Measurements from ENCODE around the gene FARS2. TPM values are rescaled to one million over a fixed set of nuclear protein-coding genes. Genes with fewer than 3 reads are reported as not detected.

The FARS2 gene
- total RNA-seq, 1 experiment from 2014 or later: 13.8 TPM

- Histone ChIP-seq H3K79me2 (ENCODE audit: insufficient read depth, low read length) (no peaks in the 10 kb centered on the region), H4K20me1 (ENCODE audit: insufficient read depth) (no peaks in the 10 kb centered on the region), H3K27me3 (ENCODE audit: insufficient read depth, low read length) (no peaks in the 10 kb centered on the region), H3K4me1 (ENCODE audit: control insufficient read depth in 1 of 2, insufficient read depth in 2 of 2, low read length in 2 of 2) (no peaks in the 10 kb centered on the region), H3K9me2 (ENCODE audit: insufficient read depth) (no peaks in the 10 kb centered on the region), H3K9ac (ENCODE audit: low read length) (no peak overlapping the region), H3K4me2 (ENCODE audit: low read length) (no peak overlapping the region), H3K4me3 (replicated peaks in 1 of 2; ENCODE audit: low read depth in 1 of 2, low read length in 2 of 2) (no peak overlapping the region), H3K36me3 (ENCODE audit: control insufficient read depth in 1 of 2, insufficient read depth in 2 of 2, low read length in 2 of 2) (no peaks in the 10 kb centered on the region), H3K9me3 (ENCODE audit: control insufficient read depth in 1 of 2, insufficient read depth in 1 of 2, low read depth in 1 of 2, low read length in 2 of 2) (no peaks in the 10 kb centered on the region), H2AFZ (ENCODE audit: low read depth, low read length, poor library complexity, severe bottlenecking) (no peak overlapping the region), H3K27ac (ENCODE audit: low read depth, low read length) (no peak overlapping the region)
- BruUV-seq (replicated peaks): no TSS peak
- POLR2A ChIA-PET: no interaction called here
- CTCF ChIA-PET: no interaction called here
- RAD21 ChIA-PET (ENCODE audit: low non-redundant PET in 1 of 2, low total read pairs in 2 of 2, uncharacterized antibody in 2 of 2, unreplicated experiment in 2 of 2): no interaction called here
- intact Hi-C loops (cut with micrococcal nuclease): no loop called here
- no peak for TF ChIP-seq JUND (IDR thresholded peaks at IDR 0.05)
- no peak for TF ChIP-seq EZH2 (IDR thresholded peaks at IDR 0.05)
- TF ChIP-seq POLR2AphosphoS5 (IDR thresholded peaks at IDR 0.05; ENCODE audit: low read depth, low read length): no peak
- no peak for TF ChIP-seq ZFX (IDR thresholded peaks at IDR 0.05)
- no peak for TF ChIP-seq FOSL1 (IDR thresholded peaks at IDR 0.05; ENCODE audit: low read depth)
- no peak for TF ChIP-seq ZNF274 (IDR thresholded peaks at IDR 0.05; ENCODE audit: low read depth, low read length)
- TF ChIP-seq SIN3A (IDR thresholded peaks at IDR 0.05; ENCODE audit: low read depth): no peak
- TF ChIP-seq RAD21 (IDR thresholded peaks at IDR 0.05; ENCODE audit: low read depth): no peak
- no peak for TF ChIP-seq REST (IDR thresholded peaks at IDR 0.05; ENCODE audit: low read depth)
- no peak for TF ChIP-seq CBX3 (IDR thresholded peaks at IDR 0.05; ENCODE audit: low read depth)
- TF ChIP-seq CTCF (IDR thresholded peaks at IDR 0.05 in 2 of 3, conservative IDR thresholded peaks at IDR 0.05 in 1 of 3; ENCODE audit: borderline replicate concordance in 1 of 3, insufficient read depth in 1 of 3, low read depth in 2 of 3, low read length in 2 of 3): no peak
- no peak for TF ChIP-seq SRF (IDR thresholded peaks at IDR 0.05; ENCODE audit: low read depth)
- no peak for TF ChIP-seq EZH2phosphoT487 (IDR thresholded peaks at IDR 0.05; ENCODE audit: borderline replicate concordance)
- no peak for TF ChIP-seq ELF1 (IDR thresholded peaks at IDR 0.05; ENCODE audit: borderline replicate concordance, low read depth)
- ATAC-seq (no peak), DNase-seq (ENCODE audit: low read depth, low spot score) (no peak)
These were observed 404.4 kb downstream of the FARS2 start for GRCh38 chr6:5665667-5666066.

All from HCT116 (cell line).